HG03139 (cell line): ENCODE results near the gene CAPZB.
"Not testable (repeated sequence)": the region's sequence is repeated elsewhere in the genome, so short reads cannot be mapped to it uniquely, and the experiment has no call there.

Experiments
- ATAC-seq: cut with Tn5 transposase; IDR thresholded peaks from one replicate; pipeline ENCODE4 v1.9.1; 2021; ENCODE audit not compliant: unreplicated experiment

The CAPZB gene

DNA sequence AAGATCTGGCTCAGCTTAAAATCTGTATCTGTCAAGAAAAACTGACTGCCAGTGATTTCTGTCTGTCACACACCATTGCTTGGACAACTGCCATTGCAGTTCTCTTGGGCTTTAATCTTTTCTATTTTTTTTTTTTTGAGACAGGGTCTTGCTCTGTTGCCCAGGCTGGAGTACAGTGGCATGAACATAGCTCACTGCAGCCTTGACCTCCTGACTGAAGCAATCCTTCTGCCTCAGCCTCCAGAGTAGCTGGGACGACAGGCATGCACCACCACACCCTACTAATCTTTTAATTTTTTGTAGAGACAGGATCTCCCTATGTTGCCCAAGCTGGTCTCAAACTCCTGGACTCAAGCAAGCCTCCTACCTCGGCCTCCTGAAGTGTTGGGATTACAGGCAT lies 14.5 kb upstream of the CAPZB start:
- not testable (repeated sequence) for ATAC-seq

DNA sequence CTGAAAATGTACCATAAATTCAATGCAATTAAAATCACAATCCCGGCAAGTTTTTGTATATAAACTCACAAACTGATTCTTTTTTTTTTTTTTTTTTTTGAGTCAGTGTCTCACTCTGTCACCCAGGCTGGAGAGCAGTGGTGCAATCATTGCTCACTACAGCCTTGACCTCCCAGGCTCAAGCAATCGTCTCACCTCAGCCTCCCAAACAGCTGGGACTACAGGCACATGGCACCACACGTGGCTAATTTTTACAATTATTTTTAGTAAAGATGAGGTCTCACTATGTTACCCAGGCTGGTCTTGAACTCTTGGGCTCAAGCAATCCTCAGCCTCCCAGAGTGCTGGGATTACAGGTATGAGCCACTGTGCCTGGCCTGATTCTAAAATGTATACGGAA lies 12.1 kb upstream of the CAPZB start:
- not testable (repeated sequence) for ATAC-seq

DNA sequence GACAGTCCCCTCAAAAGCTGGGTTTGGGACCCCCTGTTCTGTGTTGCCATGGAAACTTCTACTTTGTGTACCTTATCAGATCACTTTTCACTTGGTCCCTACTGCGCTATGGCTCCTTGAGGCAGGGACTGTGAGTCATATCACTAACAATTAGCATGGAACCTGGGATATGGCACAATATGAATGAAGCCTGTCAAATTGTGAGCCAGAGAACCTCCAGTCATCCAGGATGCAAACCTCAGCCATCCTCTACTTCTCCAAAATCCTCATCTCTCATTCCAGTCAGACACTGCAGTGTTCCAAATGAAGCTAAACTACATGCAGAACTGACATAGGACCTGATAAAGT lies 11.2 kb upstream of the CAPZB start:
- ATAC-seq = no peak

DNA sequence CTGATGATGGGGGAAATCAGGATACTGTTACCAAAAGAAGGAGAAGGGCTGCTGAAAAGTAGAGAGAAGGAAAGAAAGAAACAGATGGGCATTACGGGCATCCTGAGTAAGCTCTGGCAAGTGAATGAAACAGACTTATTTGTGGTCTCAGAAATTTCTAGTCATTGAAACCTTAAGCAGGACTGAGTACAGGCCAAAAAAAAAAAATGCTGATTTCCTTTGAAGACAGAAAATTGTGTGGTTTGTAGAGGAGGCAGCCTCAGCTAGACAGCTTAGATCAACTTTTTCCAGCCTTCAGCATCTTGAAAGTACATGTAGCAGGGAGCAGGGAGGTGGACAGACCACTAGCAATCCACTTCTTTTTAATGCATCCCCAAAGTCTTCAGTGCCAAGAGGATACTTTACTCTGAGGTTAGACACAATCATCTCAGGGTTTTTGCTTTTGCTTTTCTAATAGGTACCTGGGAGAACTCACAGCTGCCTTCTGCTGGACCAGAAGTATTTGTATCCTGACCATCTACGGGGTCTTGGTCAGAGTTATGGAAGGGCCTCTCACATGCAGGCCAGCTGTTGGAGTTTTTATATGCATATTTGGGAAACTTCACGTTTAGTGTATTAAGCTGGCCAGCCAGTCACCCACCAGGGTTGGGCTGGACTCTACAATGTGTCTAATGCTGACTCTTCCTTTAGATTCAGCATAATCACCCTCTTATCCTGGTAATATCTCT lies 10.6 kb upstream of the CAPZB start:
- no peak for ATAC-seq

DNA sequence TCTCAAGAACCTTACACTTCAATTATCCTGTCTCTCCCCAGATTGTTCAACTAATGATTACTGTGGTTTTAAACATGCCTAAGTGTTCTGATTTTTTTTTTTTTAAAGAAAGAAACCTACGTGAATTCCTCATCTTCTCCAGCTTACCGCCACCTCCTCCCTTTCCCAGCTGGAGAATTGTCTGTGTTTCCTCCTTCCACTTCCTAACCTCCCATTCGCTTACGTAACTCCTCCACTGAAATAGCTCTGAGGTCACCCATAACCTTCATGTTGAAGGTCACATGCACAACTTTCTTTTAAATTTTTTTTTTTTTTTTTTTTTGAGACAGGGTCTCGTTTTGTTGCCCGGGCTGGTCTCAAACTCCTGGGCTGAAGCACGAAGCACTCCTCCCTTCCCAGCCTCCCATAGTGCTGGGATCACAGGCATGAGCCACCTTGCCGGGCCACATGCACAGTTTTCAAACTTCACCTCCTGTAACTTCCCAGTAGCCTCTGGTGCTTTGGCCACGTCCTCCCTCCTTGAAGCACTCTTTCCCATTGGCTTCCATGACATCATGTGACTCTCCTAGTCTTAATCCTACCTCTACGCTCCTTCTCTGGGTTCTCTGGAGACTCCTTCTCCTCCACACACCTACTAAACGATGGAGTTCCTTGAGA lies 9.8 kb upstream of the CAPZB start:
- no peak for ATAC-seq

DNA sequence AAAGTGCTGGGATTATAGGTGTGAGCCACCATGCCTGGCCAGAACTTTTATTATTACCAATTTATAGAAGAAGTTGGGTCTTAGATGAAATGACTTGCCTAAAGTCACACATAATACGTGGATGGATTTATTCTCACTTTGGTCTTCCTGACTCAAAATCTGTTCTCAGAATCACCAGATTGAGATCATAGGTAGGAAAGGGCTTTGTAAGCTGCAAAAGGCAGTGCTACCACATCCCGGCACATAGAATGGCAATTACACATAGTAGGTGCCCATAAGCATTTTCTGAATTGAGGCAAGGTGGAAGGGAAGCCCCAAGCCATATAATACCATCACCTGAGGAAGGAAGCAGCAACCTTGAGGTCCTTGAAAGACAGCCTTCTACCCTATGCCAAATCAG lies 8.2 kb upstream of the CAPZB start:
- no peak for ATAC-seq

DNA sequence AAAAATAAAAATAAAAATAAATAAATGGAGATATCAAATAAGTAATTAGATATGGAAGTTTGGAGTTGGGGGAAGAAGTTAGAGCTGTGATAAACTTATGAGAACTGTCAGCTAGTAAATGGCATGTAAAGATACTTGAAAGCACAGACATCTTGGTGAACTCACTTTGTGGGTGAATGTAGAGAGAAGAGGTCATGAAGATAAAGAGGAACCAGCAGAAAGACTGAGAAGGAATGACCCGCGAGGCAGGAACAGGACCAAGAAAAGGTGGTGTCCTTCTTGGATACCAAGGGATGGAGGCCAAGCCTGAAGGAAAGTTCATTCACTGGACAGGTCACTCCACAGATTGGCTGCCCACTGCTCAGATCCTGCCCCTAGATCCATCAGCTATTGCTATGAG lies 4.7 kb upstream of the CAPZB start:
- ATAC-seq = no peak

DNA sequence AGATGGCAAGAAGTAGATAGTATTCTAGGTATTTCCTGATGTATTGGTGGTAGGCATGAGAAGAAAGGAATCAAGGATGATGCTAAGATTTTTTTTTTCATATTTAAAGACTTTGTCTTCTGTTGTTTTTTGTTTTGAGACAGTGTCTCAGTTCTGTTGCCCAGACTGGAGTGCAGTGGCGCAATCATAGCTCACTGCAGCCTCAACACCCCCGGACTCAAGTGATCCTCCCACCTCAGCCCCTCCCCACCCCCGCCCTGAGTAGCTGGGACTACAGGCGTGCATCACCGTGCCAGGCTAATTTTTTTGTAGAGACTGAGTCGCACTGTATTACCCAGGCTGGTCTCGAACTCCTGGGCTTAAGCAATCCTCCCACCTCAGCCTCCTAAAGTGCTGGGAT lies 2.8 kb upstream of the CAPZB start:
- ATAC-seq = no peak

DNA sequence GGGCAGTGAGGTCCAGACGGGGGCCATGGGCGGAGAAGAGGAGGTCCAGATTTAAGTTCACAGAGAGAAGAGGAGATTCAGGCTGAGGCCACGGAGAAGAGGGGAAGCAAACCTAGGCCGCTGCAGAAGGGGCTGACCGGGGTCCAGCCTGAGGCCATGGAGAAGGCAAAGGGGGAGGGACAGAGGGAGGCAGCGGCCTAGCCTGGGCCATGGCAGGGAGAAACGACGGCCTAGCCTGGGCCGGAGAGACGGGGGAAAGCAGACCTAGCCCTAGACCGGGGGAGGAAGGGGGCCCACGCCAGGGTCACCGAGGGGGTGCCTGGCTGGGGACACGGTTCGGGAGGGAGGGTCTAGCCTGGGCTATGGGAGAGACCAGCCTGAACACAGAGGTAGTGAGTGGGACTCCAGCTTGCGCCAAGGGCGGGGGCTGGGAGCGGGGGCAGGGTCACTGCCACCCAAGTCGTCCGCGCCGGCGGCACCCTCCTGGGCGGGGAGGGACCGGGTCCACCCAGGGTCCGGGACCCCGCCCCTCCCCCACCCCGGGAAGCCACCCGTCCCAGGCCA lies 459 bp downstream of the CAPZB start:
- peak; percentile 10 for ATAC-seq

DNA sequence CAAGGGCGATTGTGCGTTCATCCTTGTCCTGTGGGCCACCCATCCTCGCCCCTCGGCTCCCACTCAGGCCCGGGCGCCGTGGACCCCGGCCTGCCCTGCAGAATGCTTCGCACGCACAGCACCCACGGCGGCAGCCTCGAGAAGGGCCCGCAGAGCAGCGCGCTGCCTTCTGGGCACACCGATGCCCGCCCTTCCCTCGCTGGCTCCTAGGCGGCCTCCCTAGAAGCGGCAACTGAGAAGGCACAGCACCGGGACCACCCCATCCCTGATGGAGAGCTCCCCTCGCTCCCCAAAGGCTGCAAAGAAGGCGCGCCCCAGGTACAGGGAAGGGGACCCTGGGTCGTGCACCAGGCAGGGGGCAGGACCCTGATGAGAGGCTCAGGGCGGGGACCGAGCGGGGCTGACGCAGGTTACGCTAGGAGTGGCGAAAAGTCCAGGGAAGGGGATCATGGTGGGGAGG lies 971 bp downstream of the CAPZB start:
- ATAC-seq = no peak

DNA sequence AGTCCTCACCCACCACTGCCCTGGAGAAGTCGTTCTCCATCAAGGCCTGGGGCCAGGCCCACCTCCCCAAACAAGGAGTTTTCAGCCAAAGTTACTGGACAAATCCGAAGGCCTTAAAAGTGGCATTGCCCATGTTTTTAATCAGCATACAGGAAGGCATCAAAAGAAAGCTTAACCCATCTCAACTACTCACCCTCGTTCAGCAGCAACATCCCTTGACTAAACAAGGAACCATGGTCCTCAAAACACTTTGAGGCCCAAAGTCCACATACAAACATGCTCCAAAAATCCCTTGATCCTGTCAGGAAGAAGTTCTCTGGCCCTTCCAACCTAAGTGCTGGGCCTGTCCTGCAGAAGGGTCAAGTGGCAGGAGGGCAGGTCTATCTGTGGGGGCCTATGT lies 1.6 kb downstream of the CAPZB start:
- ATAC-seq = no peak

DNA sequence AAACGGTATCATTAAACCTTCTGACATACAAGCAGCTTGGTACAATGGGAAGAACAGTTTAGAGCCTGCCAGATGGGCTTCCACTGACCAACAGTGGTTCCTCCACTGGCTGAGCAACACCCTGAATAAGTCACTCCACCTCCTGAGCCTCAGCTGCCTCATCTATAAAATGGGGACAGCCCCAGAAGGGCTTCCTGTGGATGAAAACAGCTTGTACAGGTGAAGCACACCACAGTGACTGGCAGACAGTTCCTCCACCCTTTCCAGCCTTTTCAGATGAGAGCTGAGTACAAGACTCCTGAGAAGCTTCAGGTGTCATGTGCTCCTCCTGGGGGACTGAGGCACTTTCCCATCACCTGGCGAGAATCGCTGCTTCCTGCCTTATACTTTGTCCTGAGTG lies 2.1 kb downstream of the CAPZB start:
- ATAC-seq = no peak

DNA sequence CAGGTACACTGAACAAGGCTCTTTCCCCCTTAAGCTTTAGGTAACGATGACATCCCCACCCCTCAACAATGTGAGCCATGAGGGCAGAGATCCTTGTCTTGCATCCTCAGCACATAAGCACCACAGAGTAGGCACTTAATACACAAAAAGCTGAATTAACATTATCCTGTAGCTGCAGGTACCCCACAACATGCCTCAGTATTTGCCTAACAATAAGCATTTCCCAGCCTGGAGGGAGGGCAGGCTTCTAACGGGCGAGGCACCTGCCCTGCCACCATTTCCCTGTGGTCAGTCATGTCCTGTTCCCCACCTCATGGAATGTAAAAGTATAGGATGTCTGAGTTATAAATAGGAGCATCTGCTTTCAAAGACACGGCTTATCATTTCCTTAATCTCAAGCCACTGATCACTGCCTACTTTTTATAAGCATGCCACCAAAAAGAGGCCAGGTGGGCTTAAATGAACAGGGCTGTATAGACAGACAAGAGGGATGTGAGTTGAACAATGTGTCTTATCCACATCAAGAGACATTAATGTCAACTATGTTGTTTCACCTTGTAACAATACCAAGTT lies 3.4 kb downstream of the CAPZB start:
- ATAC-seq = no peak

DNA sequence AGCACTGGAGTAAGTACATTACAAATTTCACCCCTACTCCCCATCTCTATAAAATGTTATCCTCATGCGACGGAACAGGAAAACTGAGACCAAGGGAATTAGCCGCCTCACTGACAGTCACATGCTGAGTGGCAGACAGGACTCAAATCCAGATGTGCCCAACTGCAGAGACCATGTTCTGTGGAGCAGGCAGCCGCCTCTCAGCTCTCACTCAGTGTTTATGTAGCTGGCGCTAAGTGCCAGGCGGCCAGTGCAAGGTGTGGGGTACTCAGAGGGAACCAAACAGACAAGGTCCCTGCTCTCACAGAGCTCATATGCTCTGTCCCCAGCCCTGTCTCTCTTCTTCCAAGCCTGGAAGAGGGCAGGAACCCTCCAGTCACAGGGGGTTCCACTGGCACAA lies 5.1 kb downstream of the CAPZB start:
- ATAC-seq = no peak

DNA sequence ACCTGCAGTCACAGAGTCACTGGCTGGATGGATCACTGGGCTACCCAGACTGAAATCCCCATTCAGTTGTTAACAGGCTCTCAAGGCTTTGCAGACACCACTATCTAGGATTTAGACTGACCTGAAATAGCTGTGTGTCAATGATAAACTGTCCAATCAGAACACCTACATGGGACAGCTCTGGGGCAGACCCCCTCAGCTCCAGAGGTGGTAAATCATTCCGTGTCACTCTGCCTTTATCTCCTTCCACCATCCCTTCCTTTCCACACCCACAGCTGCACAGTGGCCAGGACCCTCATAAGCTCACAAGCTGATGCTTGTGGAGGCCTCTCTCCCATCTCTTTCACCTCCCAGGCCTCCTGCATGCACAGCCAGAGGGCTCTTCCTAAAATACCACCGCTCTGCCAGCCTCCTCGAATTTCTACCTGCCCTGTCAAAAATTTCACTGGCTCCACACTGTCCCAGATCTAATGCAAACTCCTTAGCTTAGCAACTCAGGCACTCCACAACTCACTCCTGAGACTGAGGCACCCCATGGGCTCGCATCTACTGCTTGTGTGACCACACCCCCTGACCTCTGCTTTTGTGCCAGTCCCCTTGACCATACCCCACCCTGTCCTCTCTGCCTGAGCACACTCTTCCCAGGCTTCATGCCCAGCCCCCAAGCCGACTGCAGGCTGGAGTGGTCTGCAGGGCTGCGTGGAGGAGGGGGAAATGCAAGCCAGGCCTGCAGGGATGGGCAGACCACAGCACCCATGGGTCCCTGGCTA lies 5.8 kb downstream of the CAPZB start:
- no peak for ATAC-seq

DNA sequence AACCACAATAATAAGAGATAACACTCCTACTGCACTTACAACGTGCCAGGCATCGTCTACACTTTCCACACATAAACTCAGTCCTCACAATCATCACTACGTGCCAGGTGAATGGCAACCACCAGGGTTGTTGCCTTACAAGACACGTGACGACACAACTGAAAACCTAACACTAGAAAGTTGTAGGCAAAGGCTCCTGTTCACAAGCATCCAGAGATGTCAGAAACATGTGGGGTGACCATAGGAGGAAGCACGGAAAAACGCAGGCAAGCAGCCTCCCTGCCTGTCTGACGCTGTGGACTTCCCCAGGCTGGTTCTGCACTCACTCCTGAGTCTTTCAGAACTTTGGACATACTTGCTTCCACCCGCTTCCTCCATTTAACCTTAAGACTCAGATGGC lies 7.0 kb downstream of the CAPZB start:
- no peak for ATAC-seq

DNA sequence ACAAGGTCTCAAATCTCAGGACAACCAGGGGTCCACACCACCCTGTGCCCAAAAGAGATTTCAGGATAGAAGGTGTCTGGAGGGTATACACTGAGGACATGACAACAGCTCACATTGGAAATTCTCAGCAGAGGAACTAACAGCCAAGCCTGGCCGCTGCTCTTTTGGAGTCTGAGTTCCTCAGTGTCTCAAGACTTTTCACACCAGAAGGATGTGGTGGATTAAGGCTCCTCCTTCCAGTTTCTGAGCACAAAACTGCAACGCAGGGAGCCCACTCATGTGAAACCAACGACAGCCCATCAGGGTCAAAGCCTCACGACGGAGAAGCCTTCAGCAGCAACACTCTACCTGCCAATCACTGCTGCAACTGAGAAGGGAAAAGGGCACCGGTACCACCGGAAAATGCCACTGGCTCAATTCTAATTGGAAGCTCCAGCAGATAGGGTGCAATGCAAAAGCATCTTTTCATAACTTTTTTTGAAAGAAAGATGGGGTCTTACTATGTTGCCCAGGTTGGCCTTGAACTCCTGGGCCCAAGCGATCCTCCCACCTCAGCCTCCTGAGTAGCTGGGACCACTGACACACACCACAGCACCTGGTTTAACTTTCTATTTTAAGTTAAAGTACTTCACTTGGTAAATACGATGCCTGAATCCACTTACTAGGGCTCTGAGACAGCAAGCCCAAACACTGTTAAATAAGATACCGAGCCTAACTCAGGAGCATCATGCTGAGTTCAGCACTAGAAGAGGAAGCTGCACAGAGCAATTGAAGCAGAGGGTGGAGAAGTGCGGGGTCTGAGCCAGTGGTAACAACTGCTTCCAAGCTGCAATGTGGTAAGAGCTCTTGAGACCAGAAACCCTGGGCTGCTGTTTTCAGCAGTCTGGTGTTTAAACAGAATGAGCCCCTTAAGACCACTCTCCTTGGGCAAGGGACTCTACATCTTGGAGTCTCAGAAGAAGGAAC lies 7.8 kb downstream of the CAPZB start:
- ATAC-seq = no peak

DNA sequence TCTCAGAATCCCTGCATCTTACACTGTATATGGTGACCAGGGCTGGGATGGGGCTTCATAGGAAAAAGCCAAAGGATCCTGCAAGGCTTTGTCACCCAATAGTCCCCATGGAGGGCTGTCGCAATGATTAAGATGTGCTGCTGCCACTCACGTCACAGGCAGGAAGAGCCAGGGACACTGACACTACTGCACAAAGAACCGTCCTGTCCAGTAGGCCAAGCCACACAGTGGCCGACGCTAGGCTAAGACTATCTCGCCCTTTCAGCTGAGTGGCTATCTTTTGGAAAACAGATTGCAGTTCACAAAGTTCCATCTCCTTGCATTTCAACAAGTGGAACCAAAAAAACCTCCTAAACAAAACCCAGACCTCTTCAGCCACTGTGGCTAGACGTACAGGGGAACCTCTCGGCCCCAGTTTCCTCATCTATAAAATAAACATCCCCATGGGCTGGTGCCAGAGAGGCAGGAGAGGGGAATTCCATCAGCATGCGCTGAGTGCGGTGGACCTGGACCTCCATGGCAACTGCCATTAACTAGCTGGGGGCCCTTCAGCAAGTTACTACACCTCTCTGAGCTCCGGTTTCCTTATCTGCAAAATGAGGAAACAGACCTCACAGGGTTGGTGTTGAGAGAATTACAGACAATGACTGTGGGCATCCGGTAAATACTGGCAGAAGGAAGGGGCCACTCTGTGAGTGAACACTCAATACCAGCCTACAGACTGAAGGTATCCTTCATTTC lies 8.7 kb downstream of the CAPZB start:
- no peak for ATAC-seq

DNA sequence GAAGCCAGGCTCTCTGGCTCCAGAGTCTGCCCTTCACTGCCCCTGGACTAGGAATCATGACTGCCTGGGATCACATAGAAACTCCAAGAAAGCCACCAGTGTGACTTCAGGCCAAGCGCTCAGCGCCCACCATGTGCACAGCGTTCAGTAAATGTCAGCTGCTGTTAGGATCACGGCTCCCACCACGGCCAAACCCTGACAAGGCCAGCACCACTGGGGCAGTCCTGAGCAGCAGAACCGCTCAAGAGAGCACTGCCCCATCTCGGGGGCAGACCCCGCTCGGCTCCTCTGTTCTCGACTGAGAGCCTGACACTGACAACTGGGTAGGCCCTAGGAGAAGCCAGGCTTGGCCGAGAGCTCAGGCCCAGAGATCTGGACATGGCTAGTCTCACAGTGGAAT lies 10.0 kb downstream of the CAPZB start:
- ATAC-seq = no peak

DNA sequence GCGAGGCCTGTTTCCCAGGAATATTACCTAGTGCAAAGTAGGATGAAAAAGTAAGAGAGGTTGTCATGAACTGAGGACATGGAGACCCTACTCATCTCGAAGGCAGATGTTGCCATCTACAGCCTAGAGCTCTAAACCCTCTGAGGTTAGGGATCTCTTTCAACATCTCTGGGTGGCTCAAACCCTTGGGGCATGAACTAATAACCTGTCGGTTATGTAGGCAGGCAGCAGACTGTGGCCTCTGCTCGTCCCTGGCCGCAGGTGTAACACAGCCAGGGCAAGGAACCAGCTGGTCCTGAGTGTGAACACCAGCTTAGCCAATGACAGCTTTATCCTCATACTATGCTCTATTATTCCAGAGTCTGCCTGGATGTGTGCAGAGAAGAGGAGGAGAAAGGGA lies 13.2 kb downstream of the CAPZB start:
- no peak for ATAC-seq
